HCT116 (cell line): ENCODE measurements around the gene LUM.

Experiments
- ATF3 ChIP-seq: IDR thresholded peaks from 2 replicates; pipeline ENCODE4 v1.6.1; 2012
- CTCF ChIP-seq, 3 experiments: fragments of 200-600 bp in 1 of 3; sonication (generic) in 1 of 3; IDR thresholded peaks in 2 of 3; conservative IDR thresholded peaks in 1 of 3; 2 replicates each; pipeline ENCODE4 v1.5.1; 2012 to 2017; ENCODE audit warnings: low read depth in 2 of 3, low read length in 2 of 3, antibody characterized with exemption in 1 of 3, borderline replicate concordance in 1 of 3, control low read depth in 1 of 3, mild to moderate bottlenecking in 1 of 3, mixed read lengths in 1 of 3, mixed run types in 1 of 3, moderate library complexity in 1 of 3; ENCODE audit not compliant: insufficient read depth in 1 of 3
- EZH2 ChIP-seq: fragments of 200-600 bp; sonication (generic); IDR thresholded peaks from 2 replicates; pipeline ENCODE4 v1.6.1; 2017; ENCODE audit warnings: antibody characterized with exemption, mixed run types
- EZH2phosphoT487 ChIP-seq: fragments of 200-600 bp; IDR thresholded peaks from 2 replicates; pipeline ENCODE4 v1.6.1; 2018; ENCODE audit warnings: antibody characterized with exemption, borderline replicate concordance
- JUND ChIP-seq: IDR thresholded peaks from 2 replicates; pipeline ENCODE4 v1.6.1; 2012
- POLR2A ChIP-seq: IDR thresholded peaks from 2 replicates; pipeline ENCODE4 v1.7.0; 2011; ENCODE audit warnings: borderline replicate concordance; ENCODE audit not compliant: insufficient read depth, insufficient read length; ENCODE audit errors: extremely low read depth
- POLR2AphosphoS5 ChIP-seq: IDR thresholded peaks from 2 replicates; pipeline ENCODE4 v1.6.1; 2011; ENCODE audit warnings: mild to moderate bottlenecking, low read depth, low read length, moderate library complexity
- RAD21 ChIP-seq: IDR thresholded peaks from 2 replicates; pipeline ENCODE4 v1.6.1; 2012; ENCODE audit warnings: low read depth, mild to moderate bottlenecking
- REST ChIP-seq: IDR thresholded peaks from 2 replicates; pipeline ENCODE4 v1.6.1; 2012; ENCODE audit warnings: low read depth
- SP1 ChIP-seq: IDR thresholded peaks from 2 replicates; pipeline ENCODE4 v1.6.1; 2012; ENCODE audit warnings: low read depth
- YY1 ChIP-seq: IDR thresholded peaks from 2 replicates; pipeline ENCODE4 v1.6.1; 2011; ENCODE audit warnings: low read length, low read depth, moderate library complexity, mild to moderate bottlenecking; ENCODE audit not compliant: insufficient replicate concordance; ENCODE audit errors: extremely low read depth
- ZBTB33 ChIP-seq: IDR thresholded peaks from 2 replicates; pipeline ENCODE4 v1.6.1; 2011; ENCODE audit warnings: mild to moderate bottlenecking, low read length, moderate library complexity; ENCODE audit not compliant: insufficient replicate concordance; ENCODE audit errors: extremely low read depth
- ZFX ChIP-seq: fragments of 450-650 bp; IDR thresholded peaks from 2 replicates; pipeline ENCODE4 v1.6.1; 2017
- ZNF274 ChIP-seq: fragments of 200-500 bp; sonication (Bioruptor generic); IDR thresholded peaks from 2 replicates; pipeline ENCODE4 v1.6.1; 2014; ENCODE audit warnings: mild to moderate bottlenecking, low read depth, low read length, inconsistent platforms

- TF ChIP-seq EZH2 (no peak), YY1 (no peak), POLR2AphosphoS5 (no peak), CTCF (IDR thresholded peaks at IDR 0.05 in 2 of 3, conservative IDR thresholded peaks at IDR 0.05 in 1 of 3; ENCODE audit: borderline replicate concordance in 1 of 3, insufficient read depth in 1 of 3, low read depth in 2 of 3, low read length in 2 of 3) (no peak), SP1 (no peak), ZNF274 (no peak), ZBTB33 (no peak), REST (no peak), RAD21 (no peak), POLR2A (no peak), ATF3 (no peak), ZFX (no peak), EZH2phosphoT487 (no peak), JUND (no peak)
Observed at GRCh38 chr12:91094032-91094662, 17.1 kb downstream of the LUM start.
